Osteoblast (primary cell): ENCODE data around the gene EDAR. TPM values are rescaled to one million over a fixed set of nuclear protein-coding genes. Genes with fewer than 3 reads are reported as not detected.

Source experiments
- DNase-seq: peaks from one replicate; pipeline ENCODE4 v3.0.0; 2011; ENCODE audit warnings: low spot score, mixed read lengths; ENCODE audit not compliant: insufficient read length; ENCODE audit errors: missing footprints
- H2AFZ ChIP-seq: 2 replicates; pipeline ENCODE4 v1.6.0; 2011; ENCODE audit warnings: mild to moderate bottlenecking, low read length
- H3K27ac ChIP-seq: 2 replicates; pipeline ENCODE4 v1.5.1; 2011; ENCODE audit warnings: mild to moderate bottlenecking, low read depth, low read length, moderate library complexity
- H3K27me3 ChIP-seq: 2 replicates; pipeline ENCODE4 v1.6.0; 2012; ENCODE audit warnings: mild to moderate bottlenecking, control low read depth, inconsistent platforms, low read length, moderate library complexity; ENCODE audit not compliant: insufficient read depth
- H3K36me3 ChIP-seq: 2 replicates; pipeline ENCODE4 v1.5.1; 2011; ENCODE audit warnings: mild to moderate bottlenecking, low read length, control low read depth, moderate library complexity; ENCODE audit not compliant: insufficient read depth
- H3K4me1 ChIP-seq: 2 replicates; pipeline ENCODE4 v1.5.1; 2011; ENCODE audit warnings: mild to moderate bottlenecking, low read length, control low read depth, moderate library complexity; ENCODE audit not compliant: insufficient read depth
- H3K4me2 ChIP-seq: 2 replicates; pipeline ENCODE4 v1.6.0; 2011; ENCODE audit warnings: mild to moderate bottlenecking, low read length; ENCODE audit not compliant: insufficient read depth
- H3K4me3 ChIP-seq: fragments of 200-600 bp; sonication (generic); 3 replicates; pipeline ENCODE4 v1.5.1; 2012; ENCODE audit warnings: mild to moderate bottlenecking, low read length, inconsistent platforms; ENCODE audit not compliant: insufficient read depth
- H3K79me2 ChIP-seq: 2 replicates; pipeline ENCODE4 v1.6.0; 2012; ENCODE audit warnings: mild to moderate bottlenecking, low read length, control low read depth, inconsistent platforms; ENCODE audit not compliant: insufficient read depth
- H3K9me3 ChIP-seq: 2 replicates; pipeline ENCODE4 v1.5.1; 2011; ENCODE audit warnings: low read depth, low read length, control low read depth
- H4K20me1 ChIP-seq: 2 replicates; pipeline ENCODE4 v1.6.0; 2012; ENCODE audit warnings: mild to moderate bottlenecking, low read length, control low read depth; ENCODE audit not compliant: insufficient read depth
- CTCF ChIP-seq: IDR thresholded peaks from 2 replicates; pipeline ENCODE4 v1.5.1; 2011; ENCODE audit warnings: mild to moderate bottlenecking, low read depth, low read length, moderate library complexity; ENCODE audit errors: extremely low read depth
- total RNA-seq: library from RNA; depleted of rRNA; stranded (reverse); fragments of >200 nt; gene quantifications from 2 replicates; pipeline ENCODE4 v1.2.3, GENCODE V29; 2012

The EDAR gene
- total RNA-seq, 1 donor: not detected

- no peaks in the 10 kb centered on the region for H3K79me2 ChIP-seq
- no peaks in the 10 kb centered on the region for H3K36me3 ChIP-seq
- H2AFZ ChIP-seq: no peak overlapping the region
- TF ChIP-seq CTCF: no peak
- H3K27ac ChIP-seq: no peak overlapping the region
- no peaks in the 10 kb centered on the region for H4K20me1 ChIP-seq
- H3K27me3 ChIP-seq: peaks cover 32% of the 10 kb centered on the region
- H3K4me3 ChIP-seq: no peak overlapping the region
- no peaks in the 10 kb centered on the region for H3K4me1 ChIP-seq
- no peak for DNase-seq
- H3K9me3 ChIP-seq: no peaks in the 10 kb centered on the region
- no peak overlapping the region for H3K4me2 ChIP-seq
These were observed 31.0 kb downstream of the EDAR start for GRCh38 chr2:108958002-108958401.

GRCh38 chr2:108956375-108956774 is 32.6 kb downstream of the EDAR start:
- Histone ChIP-seq H3K9me3 (no peaks in the 10 kb centered on the region), H3K4me1 (no peaks in the 10 kb centered on the region), H3K36me3 (no peaks in the 10 kb centered on the region), H3K4me2 (no peak overlapping the region), H2AFZ (no peak overlapping the region), H3K79me2 (no peaks in the 10 kb centered on the region), H3K27ac (no peak overlapping the region), H4K20me1 (no peaks in the 10 kb centered on the region), H3K4me3 (no peak overlapping the region), H3K27me3 (peaks cover 45% of the 10 kb centered on the region)
- no peak for DNase-seq
- no peak for TF ChIP-seq CTCF

GRCh38 chr2:108950369-108951135 is 38.5 kb downstream of the EDAR start:
- Histone ChIP-seq H3K27me3 (peaks cover 33% of the 10 kb centered on the region), H3K4me1 (no peaks in the 10 kb centered on the region), H3K4me3 (no peak overlapping the region), H3K9me3 (peaks cover 3% of the 10 kb centered on the region), H4K20me1 (no peaks in the 10 kb centered on the region), H3K79me2 (no peaks in the 10 kb centered on the region), H2AFZ (no peak overlapping the region), H3K36me3 (no peaks in the 10 kb centered on the region), H3K27ac (no peak overlapping the region), H3K4me2 (no peak overlapping the region)
- DNase-seq: no peak
- TF ChIP-seq CTCF: no peak

- Histone ChIP-seq H3K4me3 (no peak overlapping the region), H3K4me2 (no peak overlapping the region), H3K36me3 (no peaks in the 10 kb centered on the region), H3K27ac (no peak overlapping the region), H3K4me1 (no peaks in the 10 kb centered on the region), H4K20me1 (no peaks in the 10 kb centered on the region), H3K27me3 (peaks cover 33% of the 10 kb centered on the region), H2AFZ (no peak overlapping the region), H3K9me3 (peaks cover 3% of the 10 kb centered on the region), H3K79me2 (no peaks in the 10 kb centered on the region)
- DNase-seq: no peak
- TF ChIP-seq CTCF: no peak
These were observed 39.4 kb downstream of the EDAR start for GRCh38 chr2:108949316-108950239.
